Measurements from ENCODE around the gene MKLN1. TPM values are rescaled to one million over a fixed set of nuclear protein-coding genes. Genes with fewer than 3 reads are reported as not detected.

The MKLN1 gene
- polyA plus RNA-seq, 2 of the 4 experiments (the other 2 are of a cell fraction) = 39.6 to 84.5 TPM

- Histone ChIP-seq H3K4me1 (peaks cover 64% of the 10 kb centered on the region), H3K4me3 (no peak overlapping the region), H3K9me3 (no peaks in the 10 kb centered on the region), H3K4me2 (peak overlapping the region; percentile 65), H3K27ac (peak overlapping the region in 1 of 2 experiments; percentile 23; a peak in 1 of 6 replicates)
- WGBS (ENCODE audit: missing lambda C conversion rate) = 73% methylated on average over 3 of the region's 3 CpGs
- CTCF ChIA-PET = no interaction called here
- no peak for DNase-seq (ENCODE audit: low read depth in 1 of 2, low spot score in 1 of 2)
- ATAC-seq = peak in 1 of 2 experiments; percentile 69; a peak in 4 of 6 replicates
- no peak for FAIRE-seq
- POLR2A ChIA-PET = interaction anchor here (0.6 kb wide), 1 partner anchor 270 kb away, joined by 3 read pairs; no protein-coding TSS in a partner anchor
- no peak for TF ChIP-seq KDM1A (IDR thresholded peaks at IDR 0.05; ENCODE audit: low read depth)
- no peak for TF ChIP-seq SMC3 (IDR thresholded peaks at IDR 0.05)
- no peak for TF ChIP-seq POLR2AphosphoS2 (conservative IDR thresholded peaks at IDR 0.05; ENCODE audit: low read length)
- no peak for TF ChIP-seq RNF2 (IDR thresholded peaks at IDR 0.05; ENCODE audit: borderline replicate concordance, low read depth)
- no peak for TF ChIP-seq FOXS1 (CRISPR knock-in tag; IDR thresholded peaks at IDR 0.05)
- TF ChIP-seq CEBPB (IDR thresholded peaks at IDR 0.05) = no peak
- no peak for TF ChIP-seq NFE2L2 (conservative IDR thresholded peaks at IDR 0.05; ENCODE audit: low read length)
- no peak for TF ChIP-seq JUN (IDR thresholded peaks at IDR 0.05)
- no peak for TF ChIP-seq ATOH8 (CRISPR knock-in tag; IDR thresholded peaks at IDR 0.05; ENCODE audit: low read depth)
Observed at GRCh38 chr7:131357282-131357880, 29.7 kb downstream of the MKLN1 start.

DNA sequence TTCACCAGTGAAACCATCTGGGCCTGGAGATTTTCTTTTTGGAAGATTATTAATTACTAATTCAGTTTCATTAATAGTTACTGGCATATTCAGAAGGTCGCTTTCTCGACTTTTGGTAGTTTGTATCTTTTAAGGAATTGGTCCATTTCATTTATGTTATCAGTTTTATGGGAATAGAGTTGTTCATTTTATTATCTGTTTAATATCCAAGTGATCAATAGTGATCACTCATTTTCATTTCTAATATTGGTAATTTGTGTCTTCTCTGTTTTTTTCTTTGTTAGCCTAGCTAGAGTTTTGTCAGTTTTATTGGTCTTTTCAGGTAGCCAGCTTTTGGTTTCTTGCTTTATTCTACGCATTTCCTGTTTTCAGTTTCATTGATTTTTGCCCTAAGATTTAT is 31.0 kb downstream of the MKLN1 start:
- no peak overlapping the region for H3K4me3 ChIP-seq
- ChIA-PET POLR2A (no interaction called here), CTCF (no interaction called here)
- TF ChIP-seq POLR2A (IDR thresholded peaks at IDR 0.05; ENCODE audit: low read length) (no peak), MAFK (IDR thresholded peaks at IDR 0.05; ENCODE audit: partially characterized antibody) (no peak), HDAC2 (IDR thresholded peaks at IDR 0.05) (no peak), CTCF (IDR thresholded peaks at IDR 0.05) (no peak), CEBPB (IDR thresholded peaks at IDR 0.05) (no peak), FOSB (CRISPR knock-in tag; IDR thresholded peaks at IDR 0.05) (no peak), CHD2 (IDR thresholded peaks at IDR 0.05; ENCODE audit: low read length, partially characterized antibody) (no peak), CHD4 (IDR thresholded peaks at IDR 0.05; ENCODE audit: borderline replicate concordance) (no peak), BHLHE40 (IDR thresholded peaks at IDR 0.05; ENCODE audit: low read depth, low read length) (no peak), TP53 (CRISPR knock-in tag; IDR thresholded peaks at IDR 0.05) (no peak), SREBF2 (IDR thresholded peaks at IDR 0.05) (no peak), SMC3 (IDR thresholded peaks at IDR 0.05) (no peak)
- TF ChIP-seq, protein P1, sequence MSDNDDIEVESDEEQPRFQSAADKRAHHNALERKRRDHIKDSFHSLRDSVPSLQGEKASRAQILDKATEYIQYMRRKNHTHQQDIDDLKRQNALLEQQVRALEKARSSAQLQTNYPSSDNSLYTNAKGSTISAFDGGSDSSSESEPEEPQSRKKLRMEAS (IDR thresholded peaks at IDR 0.05) = no peak
- ATAC-seq (no peak), DNase-seq (ENCODE audit: low read depth in 1 of 2, low spot score in 1 of 2) (no peak), FAIRE-seq (peak; percentile 23)
- H3K4me1 ChIP-seq = peaks cover 69% of the 10 kb centered on the region
- no peaks in the 10 kb centered on the region for H3K9me3 ChIP-seq
- H3K4me2 ChIP-seq = peak overlapping the region; percentile 42; the same call in 2 of the 3 replicates
- no peak overlapping the region; a peak in 1 of 6 replicates for H3K27ac ChIP-seq
- WGBS (ENCODE audit: missing lambda C conversion rate) = 93% methylated on average over 3 of the region's 3 CpGs

GRCh38 chr7:131359136-131359776 is 31.6 kb downstream of the MKLN1 start:
- CTCF ChIA-PET = interaction anchor here (0.6 kb wide), 1 partner anchor 133 kb away, joined by 3 read pairs; no protein-coding TSS in a partner anchor
- TF ChIP-seq GATA3 (IDR thresholded peaks at IDR 0.05; ENCODE audit: borderline replicate concordance) (no peak), HOXB13 (CRISPR knock-in tag; IDR thresholded peaks at IDR 0.05; ENCODE audit: low read depth) (no peak), FOSL2 (IDR thresholded peaks at IDR 0.05) (no peak), FOSL2 (CRISPR knock-in tag; IDR thresholded peaks at IDR 0.05) (no peak), HDAC2 (IDR thresholded peaks at IDR 0.05) (no peak)
- 88% methylated on average over 3 of the region's 3 CpGs for WGBS (ENCODE audit: missing lambda C conversion rate)
- POLR2A ChIA-PET = no interaction called here
- Histone ChIP-seq H3K9me3 (no peaks in the 10 kb centered on the region), H3K4me2 (peak overlapping the region; percentile 42; the same call in 2 of the 3 replicates), H3K27ac (no peak overlapping the region; a peak in 1 of 6 replicates), H3K4me3 (no peak overlapping the region), H3K4me1 (peaks cover 72% of the 10 kb centered on the region)
- peak; percentile 49 for FAIRE-seq
- ATAC-seq = no peak
- DNase-seq (ENCODE audit: low read depth in 1 of 2, low spot score in 1 of 2) = no peak
